HG03558 (cell line): ENCODE measurements around the gene KISS1.

ENCODE experiments used
- ATAC-seq: cut with Tn5 transposase; IDR thresholded peaks from one replicate; pipeline ENCODE4 v1.9.1; 2021; ENCODE audit warnings: moderate number of reproducible peaks; ENCODE audit not compliant: unreplicated experiment; ENCODE audit errors: extremely low read depth

The KISS1 gene

DNA sequence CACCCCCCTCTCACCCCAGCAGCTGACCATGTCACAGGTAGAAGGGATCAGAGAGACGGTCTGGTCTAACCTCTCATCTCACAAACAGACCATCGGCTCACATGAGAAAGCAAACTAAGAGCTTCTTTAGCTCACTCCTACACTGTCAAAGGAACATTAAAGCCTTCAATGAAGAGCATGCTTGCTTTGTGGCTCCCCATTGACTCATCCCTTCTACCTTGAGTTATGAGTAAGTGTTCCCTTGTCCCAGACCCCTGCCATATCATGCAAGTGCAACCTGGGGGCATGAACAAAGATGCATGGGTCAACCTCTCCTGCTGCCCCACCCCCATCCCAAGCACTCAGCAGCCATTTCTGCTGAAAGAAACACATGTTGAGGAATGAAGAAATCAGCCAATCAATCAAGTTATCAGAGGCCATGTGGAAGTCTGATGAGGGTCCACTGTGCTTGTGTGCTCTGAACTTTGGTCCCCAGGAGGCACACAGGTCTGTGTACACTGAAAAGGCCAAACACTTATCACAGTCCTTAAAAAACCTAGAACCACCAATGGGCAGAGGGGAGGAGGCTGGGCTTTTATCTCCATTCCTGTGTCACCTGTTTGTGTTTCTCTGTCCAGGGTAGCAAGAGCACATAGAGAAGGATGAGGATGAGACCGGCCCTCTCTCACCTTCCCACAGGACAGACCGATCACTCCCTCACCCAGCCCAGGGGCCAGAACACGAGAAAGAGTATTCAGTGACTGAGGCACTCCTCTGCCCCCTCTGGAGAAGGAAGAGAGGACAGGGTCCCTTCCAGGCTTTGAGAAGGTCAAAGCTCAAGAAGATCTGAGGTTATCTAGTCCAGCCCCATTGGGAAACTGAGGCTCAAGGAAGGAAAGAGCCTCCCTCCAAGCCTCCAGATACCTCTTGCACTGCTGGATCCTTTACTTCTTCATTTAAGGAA lies 54.0 kb downstream of the KISS1 start:
- no peak for ATAC-seq

DNA sequence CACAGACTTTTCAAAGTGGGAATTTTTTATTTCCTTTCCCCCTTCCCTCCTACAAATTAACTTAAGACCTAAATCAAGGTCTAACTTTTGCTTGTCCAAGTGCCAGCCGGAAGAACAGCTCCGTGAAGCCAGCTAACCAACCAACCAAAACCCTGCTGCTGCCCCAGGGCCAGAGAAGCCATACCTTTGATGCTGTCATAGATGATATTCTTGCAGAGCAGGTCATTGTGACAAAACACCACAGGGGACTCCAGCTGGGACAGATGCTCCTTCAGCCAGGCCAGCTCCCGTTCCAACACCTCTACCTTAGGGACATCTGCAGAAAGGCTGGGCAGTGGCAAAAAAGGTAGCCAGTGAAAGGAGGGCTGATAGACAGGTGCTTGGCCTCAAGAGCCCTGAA lies 55.2 kb downstream of the KISS1 start:
- ATAC-seq: no peak
